ENCODE data around the gene CORO6. TPM values are rescaled to one million over a fixed set of nuclear protein-coding genes. Genes with fewer than 3 reads are reported as not detected.

Gene CORO6
- 3.5 to 5.8 TPM (median 4.3 TPM) in 5 replicates for total RNA-seq (2022; extraction: Qiagen RNA extraction)

DNA sequence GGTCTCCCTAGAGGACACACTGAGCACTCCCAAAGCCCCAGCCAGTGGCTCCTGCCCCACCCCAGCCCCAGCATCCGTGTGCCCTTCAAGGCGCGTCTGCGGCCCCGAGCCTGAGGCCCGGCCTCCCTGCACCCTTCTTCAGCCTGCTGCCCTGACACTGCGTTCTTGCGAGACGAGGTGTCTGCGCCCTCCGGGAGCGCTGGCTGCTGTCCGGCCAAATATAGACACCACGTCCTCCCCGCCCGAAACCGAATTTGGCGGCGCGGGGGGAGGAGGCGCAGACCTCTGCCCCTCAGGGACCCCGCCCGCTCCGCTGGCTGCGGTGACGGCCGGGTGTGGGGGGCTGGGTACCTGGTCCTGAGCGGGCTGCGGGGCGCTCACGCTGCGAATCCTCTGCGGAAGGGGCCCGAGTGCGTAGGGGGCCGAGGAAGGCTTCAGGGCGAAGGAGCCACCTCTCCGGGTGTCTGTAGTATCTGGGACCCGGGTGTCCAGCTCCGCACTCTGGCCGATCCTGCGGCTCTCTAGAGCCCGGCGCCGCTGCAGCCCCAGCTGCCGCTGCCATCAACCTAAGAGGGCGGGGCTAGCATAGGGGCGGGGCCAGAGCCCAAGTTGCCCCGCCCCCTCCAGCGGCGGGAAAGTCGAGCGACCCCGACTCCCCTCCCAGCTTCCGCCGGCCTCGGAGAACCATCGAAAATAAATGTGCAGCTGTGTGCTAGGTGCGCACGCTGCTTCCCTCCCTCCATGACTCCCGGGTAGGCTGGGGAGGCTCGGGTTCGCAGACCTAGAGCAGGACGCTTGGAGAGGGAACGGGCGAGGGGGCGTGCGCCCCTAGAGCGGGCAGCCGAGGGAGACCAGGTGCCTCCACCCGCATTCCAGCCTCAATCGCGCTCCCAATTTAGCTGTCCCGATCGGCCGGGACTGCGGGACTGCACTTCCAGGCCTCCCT, at the start of gene CORO6:
Gene CORO6 (minus strand): TSS at position 576 of the 946 bp plus-strand sequence. CDS start 1,491 bp downstream, outside the sequence.

DNA sequence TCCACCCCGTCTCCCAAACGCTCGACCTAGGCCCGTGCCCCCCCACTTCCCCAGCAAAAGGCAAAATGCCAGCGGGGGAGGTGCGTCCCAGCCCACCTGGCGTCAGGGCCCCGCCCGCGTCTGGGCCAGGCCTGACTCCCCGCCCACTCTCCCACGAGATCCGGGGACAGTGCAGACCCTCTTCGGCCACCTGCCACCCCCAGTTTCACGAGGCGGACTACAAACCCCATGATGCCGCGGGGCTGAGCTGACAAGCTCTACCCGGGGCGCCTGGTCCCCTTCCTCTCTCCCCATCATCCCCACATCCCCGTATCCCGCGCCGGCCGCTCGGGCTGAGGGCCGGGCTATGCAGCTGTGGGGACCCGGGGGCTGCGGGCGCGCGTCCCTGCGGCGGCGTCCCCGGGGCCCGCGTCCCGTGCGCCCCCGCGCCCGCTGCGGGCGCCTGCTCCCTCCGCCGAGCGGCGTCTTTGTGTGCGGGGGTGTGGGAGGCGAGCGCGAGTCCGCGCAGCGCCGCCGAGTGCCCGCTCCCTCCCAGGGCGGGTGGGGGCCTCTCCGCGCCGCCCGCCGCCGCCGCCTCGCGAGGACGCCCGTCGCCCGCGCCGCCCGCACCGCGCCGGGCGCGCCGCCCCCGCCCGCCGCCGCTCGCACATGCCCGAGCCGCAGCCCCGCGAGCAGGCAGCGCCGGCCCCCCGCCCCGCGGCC, 29.7 kb downstream of the CORO6 start, which contains the start of gene ANKRD13B:
Gene ANKRD13B (plus strand): TSS at position 283 of the 702 bp plus-strand sequence. CDS start 490 bp downstream, outside the sequence.

DNA sequence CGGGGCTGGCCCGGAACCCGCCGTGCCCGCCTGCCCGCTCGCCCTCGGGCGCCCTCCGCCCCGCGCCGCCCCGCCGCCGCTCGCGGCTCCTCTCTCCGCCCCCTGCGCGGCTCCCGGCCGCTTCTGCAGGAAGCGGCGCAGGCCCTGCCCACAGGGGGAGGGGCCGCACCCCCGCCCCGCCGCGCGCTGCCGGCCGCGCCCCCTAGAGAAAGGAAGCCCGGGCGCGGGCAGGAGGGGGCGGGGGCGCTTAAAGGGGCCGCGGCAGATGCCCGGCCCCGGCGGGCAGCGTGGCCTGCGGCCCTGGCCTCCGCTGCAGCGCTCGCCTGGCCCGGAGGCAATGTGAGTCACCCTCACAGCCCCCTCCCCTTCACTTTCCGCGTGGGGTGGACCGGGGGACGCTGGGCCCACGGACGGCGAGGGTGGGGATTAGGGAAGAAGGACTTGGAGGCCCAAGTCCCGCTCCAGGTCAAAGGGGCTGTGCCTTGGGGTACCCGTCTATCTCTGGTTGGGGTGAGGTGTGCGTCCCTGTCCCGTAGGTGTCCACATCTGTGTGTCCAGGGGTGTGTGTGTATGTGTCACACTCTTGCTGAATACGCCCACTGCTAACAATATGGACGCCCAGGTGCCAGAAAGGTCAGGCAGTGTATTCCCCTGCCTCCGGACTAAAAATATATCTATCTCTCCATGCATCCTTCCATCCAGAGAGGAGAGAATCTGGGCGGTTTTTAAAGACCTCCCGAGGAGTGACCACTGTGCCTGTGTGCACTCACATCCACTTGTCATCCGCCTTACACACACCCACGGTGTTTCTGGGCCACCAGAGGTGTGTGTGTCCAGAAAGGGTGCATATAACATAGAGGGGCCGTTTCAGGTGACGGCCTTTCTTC, 32.9 kb downstream of the CORO6 start, which contains the start of gene GIT1:
Gene GIT1 (minus strand): TSS at position 125 of the 887 bp plus-strand sequence. CDS start 270 bp downstream, outside the sequence.

DNA sequence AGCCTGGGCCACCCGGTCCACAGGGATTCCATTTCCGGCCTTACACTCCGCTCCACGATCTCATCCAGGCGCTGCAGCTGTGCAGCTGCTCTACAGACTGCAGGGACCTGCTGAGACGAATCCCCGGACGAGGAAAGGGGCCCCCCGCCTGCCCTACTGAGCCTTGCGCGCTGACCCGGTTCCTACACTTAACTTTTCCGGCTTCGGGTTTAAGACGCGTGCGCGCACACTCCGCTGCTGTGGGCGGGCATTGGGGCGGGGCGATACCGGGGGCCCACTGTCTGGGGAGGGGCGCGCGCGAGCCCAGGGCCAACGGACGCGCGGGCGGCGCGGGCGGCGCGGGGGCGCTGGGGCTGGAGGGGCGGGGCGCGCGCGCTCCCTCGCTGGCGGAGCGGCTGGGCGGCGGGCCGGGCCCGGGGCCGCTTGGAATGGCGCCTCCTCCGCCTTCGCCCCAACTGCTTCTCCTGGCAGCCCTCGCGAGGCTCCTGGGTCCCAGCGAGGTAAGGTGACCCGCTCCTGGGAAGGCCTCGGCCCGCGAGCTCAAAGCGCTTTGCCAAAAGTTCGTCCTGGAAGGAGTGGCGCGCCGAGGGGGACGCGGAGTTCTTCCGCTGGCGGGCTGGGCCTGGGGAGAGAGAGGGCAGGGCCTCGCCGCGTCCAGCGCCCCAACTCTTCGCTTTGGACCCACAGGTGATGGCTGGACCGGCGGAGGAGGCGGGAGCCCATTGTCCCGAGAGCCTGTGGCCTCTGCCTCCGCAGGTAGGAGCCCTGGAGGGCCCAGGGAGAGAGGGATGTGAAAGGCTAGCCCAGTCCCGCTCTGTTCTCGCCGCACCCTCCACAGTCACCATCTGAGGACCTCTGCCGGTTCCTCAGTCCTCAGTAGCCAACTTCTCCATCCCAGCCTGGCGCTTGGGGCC, 54.1 kb downstream of the CORO6 start, which contains the start of gene TP53I13:
Gene TP53I13 (plus strand): TSS at position 371 of the 914 bp plus-strand sequence. CDS start 58 bp downstream, at position 429.

DNA sequence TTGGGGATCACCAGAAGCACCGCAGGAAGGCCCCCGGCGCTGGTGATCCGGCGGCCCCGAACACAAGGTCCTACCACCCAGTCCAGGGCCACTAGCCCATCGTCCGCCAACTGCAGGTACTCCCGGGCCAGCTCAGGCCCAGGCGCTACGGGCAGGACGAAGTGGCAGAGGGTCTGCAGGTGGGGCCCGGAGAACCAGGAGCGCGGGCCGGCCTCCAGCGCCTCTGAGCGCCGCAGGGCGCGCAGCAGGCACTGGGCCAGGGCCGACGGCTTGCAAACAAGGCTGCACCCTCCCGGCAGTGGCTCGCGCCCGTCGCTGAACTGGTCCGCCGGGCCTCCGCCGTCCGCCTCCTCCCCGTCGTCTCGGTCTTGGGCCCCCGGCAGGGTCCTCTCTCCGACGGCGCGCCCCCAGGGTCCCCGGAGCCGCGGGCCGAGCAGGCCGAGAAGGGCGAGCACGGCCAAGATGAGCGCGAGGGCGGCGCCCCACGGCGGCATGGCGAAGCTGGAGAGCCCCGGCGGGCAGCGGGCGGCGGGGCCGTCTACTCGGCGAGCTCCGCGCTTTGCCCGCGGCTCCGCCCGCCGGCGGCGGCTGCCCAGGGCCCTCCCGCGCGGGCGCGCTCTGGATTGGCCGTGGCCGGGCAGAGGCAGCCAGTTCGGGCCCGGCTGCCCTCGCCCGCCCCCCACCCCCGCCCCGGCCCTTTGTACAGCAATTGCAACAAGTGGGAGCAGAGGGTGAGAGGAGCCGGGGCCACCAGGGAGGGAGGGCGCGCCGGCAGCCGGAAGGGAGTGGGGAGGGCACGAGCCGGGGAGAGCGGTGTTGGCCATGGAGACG, 56.0 kb downstream of the CORO6 start, which contains the start of gene ABHD15:
Gene ABHD15 (minus strand): TSS at position 565 of the 831 bp plus-strand sequence. CDS start 71 bp downstream, at position 494.

Other genes starting within 250 kb of the CORO6 start
- gene TAOK1, start 232.5 kb downstream of the CORO6 start, total RNA-seq (2022; extraction: Qiagen RNA extraction), result 17.1 to 32.5 TPM (median 28.3 TPM) in 5 replicates
- gene ABHD15, start 55.9 kb downstream of the CORO6 start, total RNA-seq (2022; extraction: Qiagen RNA extraction), result 20.6 to 27.0 TPM (median 25.5 TPM) in 5 replicates
- gene TP53I13, start 54.2 kb downstream of the CORO6 start, total RNA-seq (2022; extraction: Qiagen RNA extraction), result 60.0 to 96.0 TPM (median 84.9 TPM) in 5 replicates
- gene GIT1, start 33.3 kb downstream of the CORO6 start, total RNA-seq (2022; extraction: Qiagen RNA extraction), result 59.5 to 87.9 TPM (median 86.8 TPM) in 5 replicates
- gene ANKRD13B, start 29.8 kb downstream of the CORO6 start, total RNA-seq (2022; extraction: Qiagen RNA extraction), result 14.7 to 30.0 TPM (median 27.5 TPM) in 5 replicates